Thyroid gland (tissue), 4 donors: Measurements from ENCODE around the gene SIK3.

Experiments used
- CTCF ChIP-seq, 6 experiments: fragments of 200-600 bp in 3 of 6; fragments of 450-650 bp in 3 of 6; sonication (generic) in 3 of 6; IDR thresholded peaks; one replicate each; pipeline ENCODE4 v1.5.1; 2016 to 2019; ENCODE audit warnings: antibody characterized with exemption in 6 of 6, mild to moderate bottlenecking in 2 of 6, inconsistent platforms in 1 of 6, moderate library complexity in 1 of 6
- POLR2A ChIP-seq, 2 donors: fragments of 450-650 bp; IDR thresholded peaks; one replicate each; pipeline ENCODE4 v1.6.1; 2017; ENCODE audit warnings: antibody characterized with exemption in 2 of 2, mild to moderate bottlenecking in 2 of 2, moderate library complexity in 1 of 2

DNA sequence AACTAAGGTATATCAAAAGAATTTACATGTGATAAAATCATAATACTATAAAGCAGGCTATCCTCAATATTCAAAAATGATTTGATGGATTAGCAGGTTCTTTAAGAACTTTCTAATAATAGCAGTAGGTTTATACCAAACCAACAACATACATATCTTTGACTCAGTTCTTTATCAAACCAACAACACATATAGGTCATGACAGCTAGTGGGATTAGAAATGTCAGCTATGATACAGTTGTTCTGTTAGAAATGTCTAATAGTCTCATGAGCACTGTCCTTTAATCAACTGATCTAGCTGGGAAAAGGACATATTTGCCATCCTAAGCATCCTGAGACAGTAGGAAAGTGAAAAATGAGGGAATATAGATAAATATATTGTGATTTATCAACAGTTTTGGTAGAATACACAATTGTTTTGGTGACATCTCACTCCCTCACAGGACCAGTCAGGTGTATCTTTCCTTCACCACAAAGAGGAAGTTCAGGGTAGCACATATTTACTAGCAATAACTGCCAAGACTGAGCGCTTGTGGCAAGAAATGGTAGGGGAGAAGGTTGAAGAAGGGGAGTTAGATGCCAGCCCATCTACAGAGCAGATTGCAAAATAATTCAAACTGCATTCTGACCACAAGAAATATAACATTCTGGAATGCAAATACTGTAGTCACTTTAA lies 170.0 kb downstream of the SIK3 start:
- TF ChIP-seq CTCF (IDR thresholded peaks at IDR 0.05): no peak
- TF ChIP-seq POLR2A (IDR thresholded peaks at IDR 0.05): no peak
